Type B pancreatic cell (in vitro differentiated cells): Measurements from ENCODE around the gene FMNL1. TPM values are rescaled to one million over a fixed set of nuclear protein-coding genes. Genes with fewer than 3 reads are reported as not detected.

ENCODE experiments used
- DNase-seq: peaks from one replicate; pipeline ENCODE4 v3.0.0; 2021; ENCODE audit warnings: mixed read lengths; ENCODE audit not compliant: unreplicated experiment; ENCODE audit errors: extremely low spot score
- H3K27ac Mint-ChIP-seq: 2 replicates; pipeline ENCODE4 v1.8.0; 2021; ENCODE audit warnings: mild to moderate bottlenecking, mixed read lengths
- H3K27me3 Mint-ChIP-seq: 2 replicates; pipeline ENCODE4 v1.8.0; 2021; ENCODE audit warnings: mixed read lengths
- H3K36me3 Mint-ChIP-seq: 2 replicates; pipeline ENCODE4 v1.8.0; 2021; ENCODE audit warnings: mixed read lengths
- H3K4me1 Mint-ChIP-seq: one replicate; pipeline ENCODE4 v1.8.0; 2021; ENCODE audit warnings: mixed read lengths; ENCODE audit not compliant: unreplicated experiment
- H3K4me3 Mint-ChIP-seq: 2 replicates; pipeline ENCODE4 v1.8.0; 2021; ENCODE audit warnings: mild to moderate bottlenecking, mixed read lengths
- H3K9me3 Mint-ChIP-seq: 2 replicates; pipeline ENCODE4 v1.8.0; 2021; ENCODE audit warnings: mixed read lengths
- total RNA-seq: library from RNA; stranded (reverse); gene quantifications from 2 replicates; pipeline ENCODE4 v1.2.1, GENCODE V29; 2021; ENCODE audit warnings: low replicate concordance
- TF ChIP-seq, protein P1 (sequence below): fragments of 200-600 bp; sonication (generic); conservative IDR thresholded peaks from 2 replicates; pipeline ENCODE4 v1.5.0; 2021; ENCODE audit warnings: antibody characterized with exemption, mild to moderate bottlenecking

FMNL1 gene
- total RNA-seq, 1 donor from 2014 or later = 1.9 TPM

DNA sequence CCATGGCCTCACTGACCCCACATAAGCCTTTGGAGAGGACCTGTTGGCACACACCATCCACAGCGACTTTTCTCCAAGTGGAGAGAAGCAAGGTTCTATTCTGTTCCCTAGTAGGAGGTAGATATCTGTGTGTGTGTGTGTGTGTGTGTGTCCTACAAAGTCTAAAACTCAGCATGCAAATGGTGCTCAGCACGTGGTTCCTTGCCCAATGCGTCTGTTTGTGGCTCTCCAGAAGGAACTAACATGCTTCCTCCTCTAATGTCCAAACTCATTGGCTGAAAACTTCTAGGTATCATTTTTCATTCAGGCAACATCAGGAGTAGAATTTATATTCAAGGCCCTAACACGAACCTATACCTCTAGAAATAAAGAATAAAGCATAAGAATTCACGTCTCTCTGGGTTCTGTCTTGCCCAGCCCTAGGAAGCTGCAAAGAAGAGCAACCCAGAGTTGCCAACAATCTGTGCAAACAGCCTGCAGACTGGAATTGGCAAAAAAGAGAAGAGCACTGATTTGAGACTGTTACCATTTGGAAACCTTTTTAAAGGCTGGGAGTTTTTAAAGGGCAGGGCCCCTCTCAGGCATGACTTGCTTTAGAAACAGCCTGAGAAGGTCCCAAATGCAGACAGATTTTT, 69.6 kb downstream of the FMNL1 start:
- TF ChIP-seq, protein P1, sequence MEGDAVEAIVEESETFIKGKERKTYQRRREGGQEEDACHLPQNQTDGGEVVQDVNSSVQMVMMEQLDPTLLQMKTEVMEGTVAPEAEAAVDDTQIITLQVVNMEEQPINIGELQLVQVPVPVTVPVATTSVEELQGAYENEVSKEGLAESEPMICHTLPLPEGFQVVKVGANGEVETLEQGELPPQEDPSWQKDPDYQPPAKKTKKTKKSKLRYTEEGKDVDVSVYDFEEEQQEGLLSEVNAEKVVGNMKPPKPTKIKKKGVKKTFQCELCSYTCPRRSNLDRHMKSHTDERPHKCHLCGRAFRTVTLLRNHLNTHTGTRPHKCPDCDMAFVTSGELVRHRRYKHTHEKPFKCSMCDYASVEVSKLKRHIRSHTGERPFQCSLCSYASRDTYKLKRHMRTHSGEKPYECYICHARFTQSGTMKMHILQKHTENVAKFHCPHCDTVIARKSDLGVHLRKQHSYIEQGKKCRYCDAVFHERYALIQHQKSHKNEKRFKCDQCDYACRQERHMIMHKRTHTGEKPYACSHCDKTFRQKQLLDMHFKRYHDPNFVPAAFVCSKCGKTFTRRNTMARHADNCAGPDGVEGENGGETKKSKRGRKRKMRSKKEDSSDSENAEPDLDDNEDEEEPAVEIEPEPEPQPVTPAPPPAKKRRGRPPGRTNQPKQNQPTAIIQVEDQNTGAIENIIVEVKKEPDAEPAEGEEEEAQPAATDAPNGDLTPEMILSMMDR = no peak
- no peak for DNase-seq
- Mint-ChIP-seq H3K4me3 (no peak overlapping the region), H3K9me3 (no peaks in the 10 kb centered on the region), H3K4me1 (peaks cover 31% of the 10 kb centered on the region), H3K27ac (no peak overlapping the region), H3K36me3 (peaks cover 3% of the 10 kb centered on the region), H3K27me3 (no peaks in the 10 kb centered on the region)

DNA sequence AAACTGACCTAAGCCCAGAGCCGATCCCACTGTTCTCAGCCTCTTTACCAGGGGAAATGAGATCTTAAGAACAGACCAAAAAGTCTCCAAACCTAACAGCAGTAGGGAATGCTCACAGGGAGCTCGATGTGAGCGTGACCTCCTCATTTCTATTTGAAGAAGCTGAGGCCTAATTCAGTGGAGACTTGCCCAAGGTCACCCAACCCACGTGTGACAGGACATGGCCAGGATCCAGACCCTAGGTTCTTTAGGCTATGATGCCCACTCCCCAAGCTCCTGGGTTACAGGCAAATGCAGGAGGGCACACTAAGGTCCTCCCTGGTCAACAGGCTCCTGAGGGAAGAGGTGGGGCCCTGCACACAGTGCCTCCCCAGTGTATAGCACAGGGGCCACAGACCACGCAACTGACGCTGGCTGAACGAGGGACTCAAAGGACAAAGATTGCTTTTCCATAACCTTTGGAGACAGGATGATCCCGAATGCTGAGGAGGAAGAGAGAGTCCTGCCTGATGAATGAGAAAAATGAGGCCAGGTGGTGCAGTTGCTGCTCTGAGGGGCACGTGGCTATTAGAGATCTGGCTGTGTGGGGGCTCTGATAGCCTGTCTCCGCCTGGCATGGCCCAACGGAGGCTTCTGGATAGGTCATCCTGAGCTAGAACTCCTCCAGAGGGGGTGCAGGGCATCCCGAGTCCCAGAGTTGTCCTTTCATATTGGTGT, 71.2 kb downstream of the FMNL1 start:
- H3K4me1 Mint-ChIP-seq = peaks cover 28% of the 10 kb centered on the region
- no peak overlapping the region for H3K4me3 Mint-ChIP-seq
- peaks cover 5% of the 10 kb centered on the region for H3K36me3 Mint-ChIP-seq
- peak overlapping the region; percentile 13 for H3K27ac Mint-ChIP-seq
- TF ChIP-seq, protein P1 = no peak
- H3K27me3 Mint-ChIP-seq = no peaks in the 10 kb centered on the region
- DNase-seq = no peak
- peaks cover 4% of the 10 kb centered on the region for H3K9me3 Mint-ChIP-seq

DNA sequence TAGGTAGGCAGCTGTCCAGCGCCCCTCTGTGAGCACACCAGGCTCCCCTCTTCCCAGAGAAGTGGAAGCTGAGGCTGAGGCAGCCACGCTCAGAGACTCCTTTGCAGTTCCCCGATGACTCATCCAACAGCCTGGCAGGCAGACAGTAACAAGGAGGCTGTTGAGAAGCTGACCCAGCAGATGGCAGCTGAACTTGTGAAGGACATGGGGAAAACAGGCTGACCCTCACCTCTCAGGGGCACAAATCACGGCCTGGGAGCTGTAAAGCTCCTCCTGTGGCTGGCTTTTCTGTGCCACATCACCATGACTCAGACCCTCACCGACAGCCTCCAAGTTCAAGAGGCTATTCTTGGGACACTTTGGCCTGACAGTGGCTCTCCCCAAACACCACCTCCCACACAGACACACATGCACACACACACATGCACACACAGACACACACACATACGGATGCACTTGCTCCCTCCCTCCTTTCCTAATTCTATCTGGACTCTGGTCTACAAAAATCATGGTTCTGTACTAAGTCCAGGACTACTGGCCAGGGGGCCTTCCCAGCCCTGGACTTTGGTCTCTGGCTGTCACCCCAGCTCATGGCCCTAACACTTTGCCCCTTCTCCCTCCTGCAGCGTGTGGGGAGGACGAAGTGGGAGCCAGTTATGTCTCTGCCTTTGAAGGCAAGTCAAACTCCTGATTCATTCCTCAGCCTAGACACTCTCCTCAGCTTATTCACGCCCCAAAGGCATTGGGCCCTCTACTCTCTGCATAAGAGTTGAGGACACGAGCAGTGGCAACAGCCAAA, 71.9 kb downstream of the FMNL1 start:
- TF ChIP-seq, protein P1 = no peak
- peaks cover 4% of the 10 kb centered on the region for H3K9me3 Mint-ChIP-seq
- no peak overlapping the region for H3K4me3 Mint-ChIP-seq
- no peaks in the 10 kb centered on the region for H3K27me3 Mint-ChIP-seq
- peaks cover 34% of the 10 kb centered on the region for H3K4me1 Mint-ChIP-seq
- H3K27ac Mint-ChIP-seq = peak overlapping the region; percentile 43
- no peak for DNase-seq
- H3K36me3 Mint-ChIP-seq = peaks cover 7% of the 10 kb centered on the region

DNA sequence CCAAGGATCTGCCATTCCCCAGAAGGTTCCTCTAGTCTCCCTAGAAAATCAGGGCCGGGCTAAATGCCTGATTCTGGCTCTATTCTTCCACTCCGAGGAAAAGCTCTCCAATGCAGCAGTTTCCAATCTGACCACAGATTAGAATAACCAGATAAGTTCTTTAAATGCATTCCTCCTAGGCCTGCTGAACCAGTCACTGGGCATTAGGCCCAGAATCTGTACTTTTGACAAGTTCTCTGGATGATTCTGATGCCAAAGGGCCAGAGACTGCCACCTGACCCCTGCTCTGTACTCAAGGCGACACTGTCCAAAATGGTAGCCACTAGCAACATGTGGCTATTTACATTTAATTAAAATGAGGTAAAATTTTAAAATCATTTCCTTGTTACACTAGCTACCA, 72.8 kb downstream of the FMNL1 start:
- H3K27ac Mint-ChIP-seq = peak overlapping the region; percentile 43
- no peaks in the 10 kb centered on the region for H3K27me3 Mint-ChIP-seq
- TF ChIP-seq, protein P1 = no peak
- no peak overlapping the region for H3K4me3 Mint-ChIP-seq
- peaks cover 13% of the 10 kb centered on the region for H3K36me3 Mint-ChIP-seq
- no peak for DNase-seq
- peaks cover 4% of the 10 kb centered on the region for H3K9me3 Mint-ChIP-seq
- peaks cover 43% of the 10 kb centered on the region for H3K4me1 Mint-ChIP-seq

DNA sequence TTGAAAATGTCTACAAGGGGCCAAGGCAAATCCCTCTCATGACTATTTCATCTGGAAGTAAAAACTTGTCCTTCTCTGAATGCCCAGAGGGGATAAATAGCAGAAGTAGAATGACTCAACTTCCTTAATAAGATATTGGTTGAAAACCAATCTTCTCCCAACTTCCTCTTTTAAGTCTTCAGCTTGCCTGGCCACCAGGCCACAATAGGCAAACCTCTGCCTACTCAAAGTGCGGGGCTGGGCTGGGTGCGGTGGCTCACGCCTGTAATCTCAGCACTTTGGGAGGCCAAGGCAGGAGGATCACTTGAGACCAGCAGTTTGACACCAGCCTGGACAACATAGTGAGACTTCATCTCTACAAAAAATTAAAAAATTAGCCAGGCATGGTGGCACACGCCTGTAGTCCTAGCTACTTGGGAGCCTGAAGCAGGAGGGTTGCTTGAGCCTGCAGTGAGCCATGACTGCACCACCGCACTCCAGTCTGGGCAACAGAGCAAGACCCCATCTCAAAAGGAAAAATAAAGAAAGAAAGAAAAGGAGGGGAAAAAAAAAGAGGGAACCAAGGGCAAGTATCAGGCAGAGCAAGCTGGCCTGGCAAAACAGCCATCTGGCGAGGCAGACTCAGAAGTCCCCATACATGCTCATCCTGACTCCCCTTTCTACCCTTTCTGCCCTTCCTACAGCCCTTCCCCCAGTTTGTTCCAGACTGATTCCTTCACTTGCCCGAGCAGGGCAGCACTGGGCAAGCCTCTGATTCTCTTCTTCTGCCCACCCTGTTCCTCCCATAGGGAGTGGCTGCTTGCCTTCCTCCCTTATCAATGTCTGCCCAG, 74.5 kb downstream of the FMNL1 start:
- peaks cover 47% of the 10 kb centered on the region for H3K4me1 Mint-ChIP-seq
- peaks cover 4% of the 10 kb centered on the region for H3K9me3 Mint-ChIP-seq

More for the DNA sequence above, 74.5 kb downstream of the FMNL1 start:
- no peak overlapping the region for H3K27ac Mint-ChIP-seq
- DNase-seq = no peak
- H3K36me3 Mint-ChIP-seq = peaks cover 13% of the 10 kb centered on the region
- TF ChIP-seq, protein P1 = no peak
- no peaks in the 10 kb centered on the region for H3K27me3 Mint-ChIP-seq
- H3K4me3 Mint-ChIP-seq = no peak overlapping the region
